ENCODE measurements around the gene SYS1. TPM values are rescaled to one million over a fixed set of nuclear protein-coding genes. Genes with fewer than 3 reads are reported as not detected.

Gene SYS1
- total RNA-seq, 2 donors from 2014 or later: 22.1 to 23.8 TPM

GRCh38 chr20:45407783-45408645, 45.1 kb downstream of the SYS1 start, which contains the start of gene DBNDD2:
Gene DBNDD2 (plus strand): TSS chr20:45408289. CDS start chr20:45408468, 179 bp downstream.
- WGBS, 2 experiments (ENCODE audit: insufficient coverage in 1 of 2, insufficient read length in 1 of 2): 89 to 99% methylated on average over 13 to 21 of the region's 21 CpGs
- peaks cover 29% of the 10 kb centered on the region for H3K27me3 Mint-ChIP-seq (ENCODE audit: insufficient read depth)
- peaks cover 13% of the 10 kb centered on the region for H3K4me1 Mint-ChIP-seq
- H3K4me1 ChIP-seq (ENCODE audit: control insufficient read depth, insufficient read depth, low read length): peaks cover 4% of the 10 kb centered on the region
- H3K9ac ChIP-seq (ENCODE audit: extremely low read depth, low read length, poor library complexity, severe bottlenecking): peak within 1 kb of the TSS; percentile 95
- peak within 1 kb of the TSS; percentile 94 for H3K4me3 ChIP-seq (ENCODE audit: low read length)
- DNase-seq: no peak
- no peak for TF ChIP-seq CTCF (conservative IDR thresholded peaks at IDR 0.05)
- peak within 1 kb of the TSS; percentile 91 for H3K27ac Mint-ChIP-seq
- no peaks in the 10 kb centered on the region for H3K27me3 ChIP-seq (ENCODE audit: control insufficient read depth, insufficient read depth, low read length, poor library complexity, severe bottlenecking)
- no peak within 1 kb of the TSS for H3K27ac ChIP-seq (ENCODE audit: low read depth, low read length)
- H3K9me3 ChIP-seq (ENCODE audit: control insufficient read depth, low read length): peaks cover 5% of the 10 kb centered on the region
- H3K9me3 Mint-ChIP-seq: no peaks in the 10 kb centered on the region
- peak within 1 kb of the TSS; percentile 82 for H3K4me3 Mint-ChIP-seq
- peaks cover 36% of the 10 kb centered on the region for H3K36me3 ChIP-seq (ENCODE audit: control insufficient read depth, insufficient read depth, low read length)
- H3K36me3 Mint-ChIP-seq (ENCODE audit: low read depth): peaks cover 38% of the 10 kb centered on the region

GRCh38 chr20:45408646-45409213, 45.8 kb downstream of the SYS1 start:
- Mint-ChIP-seq H3K36me3 (ENCODE audit: low read depth) (peaks cover 33% of the 10 kb centered on the region), H3K9me3 (no peaks in the 10 kb centered on the region), H3K4me1 (peaks cover 13% of the 10 kb centered on the region), H3K27ac (no peak overlapping the region), H3K27me3 (ENCODE audit: insufficient read depth) (peaks cover 27% of the 10 kb centered on the region), H3K4me3 (peak overlapping the region; percentile 82)
- H3K9me3 ChIP-seq (ENCODE audit: control insufficient read depth, low read length): no peaks in the 10 kb centered on the region
- peaks cover 4% of the 10 kb centered on the region for H3K4me1 ChIP-seq (ENCODE audit: control insufficient read depth, insufficient read depth, low read length)
- peak overlapping the region; percentile 94 for H3K4me3 ChIP-seq (ENCODE audit: low read length)
- no peaks in the 10 kb centered on the region for H3K27me3 ChIP-seq (ENCODE audit: control insufficient read depth, insufficient read depth, low read length, poor library complexity, severe bottlenecking)
- H3K9ac ChIP-seq (ENCODE audit: extremely low read depth, low read length, poor library complexity, severe bottlenecking): no peak overlapping the region
- WGBS, 2 experiments (ENCODE audit: insufficient coverage in 1 of 2, insufficient read length in 1 of 2): 93 to 95% methylated on average over 3 to 6 of the region's 7 CpGs
- no peak for TF ChIP-seq CTCF (conservative IDR thresholded peaks at IDR 0.05)
- H3K27ac ChIP-seq (ENCODE audit: low read depth, low read length): no peak overlapping the region
- peaks cover 36% of the 10 kb centered on the region for H3K36me3 ChIP-seq (ENCODE audit: control insufficient read depth, insufficient read depth, low read length)
- DNase-seq: no peak

GRCh38 chr20:45409521-45410272, 46.7 kb downstream of the SYS1 start:
- Mint-ChIP-seq H3K9me3 (no peaks in the 10 kb centered on the region), H3K4me3 (no peak overlapping the region), H3K4me1 (peaks cover 13% of the 10 kb centered on the region), H3K27me3 (ENCODE audit: insufficient read depth) (peaks cover 21% of the 10 kb centered on the region), H3K36me3 (ENCODE audit: low read depth) (peaks cover 33% of the 10 kb centered on the region), H3K27ac (no peak overlapping the region)
- no peak overlapping the region for H3K27ac ChIP-seq (ENCODE audit: low read depth, low read length)
- DNase-seq: no peak
- H3K9me3 ChIP-seq (ENCODE audit: control insufficient read depth, low read length): no peaks in the 10 kb centered on the region
- H3K27me3 ChIP-seq (ENCODE audit: control insufficient read depth, insufficient read depth, low read length, poor library complexity, severe bottlenecking): no peaks in the 10 kb centered on the region
- H3K4me3 ChIP-seq (ENCODE audit: low read length): no peak overlapping the region
- 96 to 100% methylated on average over 3 to 7 of the region's 7 CpGs for WGBS, 2 experiments (ENCODE audit: insufficient coverage in 1 of 2, insufficient read length in 1 of 2)
- no peak for TF ChIP-seq CTCF (conservative IDR thresholded peaks at IDR 0.05)
- peaks cover 4% of the 10 kb centered on the region for H3K4me1 ChIP-seq (ENCODE audit: control insufficient read depth, insufficient read depth, low read length)
- no peak overlapping the region for H3K9ac ChIP-seq (ENCODE audit: extremely low read depth, low read length, poor library complexity, severe bottlenecking)
- peaks cover 36% of the 10 kb centered on the region for H3K36me3 ChIP-seq (ENCODE audit: control insufficient read depth, insufficient read depth, low read length)
